IPS-15b (cell line): Measurements from ENCODE around the gene CASP4.

Source experiments
- H3K27me3 ChIP-seq: one replicate; pipeline ENCODE4 v1.6.1; 2013; ENCODE audit warnings: low read length; ENCODE audit not compliant: control insufficient read depth, insufficient read depth
- H3K36me3 ChIP-seq: one replicate; pipeline ENCODE4 v1.6.1; 2013; ENCODE audit warnings: low read length; ENCODE audit not compliant: control insufficient read depth, insufficient read depth
- H3K4me1 ChIP-seq: one replicate; pipeline ENCODE4 v1.6.1; 2013; ENCODE audit warnings: mild to moderate bottlenecking, low read length; ENCODE audit not compliant: control insufficient read depth, insufficient read depth
- H3K4me3 ChIP-seq: one replicate; pipeline ENCODE4 v1.5.1; 2013; ENCODE audit warnings: low read depth, low read length
- H3K9ac ChIP-seq: one replicate; pipeline ENCODE4 v1.6.1; 2013; ENCODE audit warnings: low read depth, mild to moderate bottlenecking, low read length
- H3K9me3 ChIP-seq: one replicate; pipeline ENCODE4 v1.6.1; 2013; ENCODE audit warnings: mild to moderate bottlenecking, low read length; ENCODE audit not compliant: control insufficient read depth, insufficient read depth

The CASP4 gene

DNA sequence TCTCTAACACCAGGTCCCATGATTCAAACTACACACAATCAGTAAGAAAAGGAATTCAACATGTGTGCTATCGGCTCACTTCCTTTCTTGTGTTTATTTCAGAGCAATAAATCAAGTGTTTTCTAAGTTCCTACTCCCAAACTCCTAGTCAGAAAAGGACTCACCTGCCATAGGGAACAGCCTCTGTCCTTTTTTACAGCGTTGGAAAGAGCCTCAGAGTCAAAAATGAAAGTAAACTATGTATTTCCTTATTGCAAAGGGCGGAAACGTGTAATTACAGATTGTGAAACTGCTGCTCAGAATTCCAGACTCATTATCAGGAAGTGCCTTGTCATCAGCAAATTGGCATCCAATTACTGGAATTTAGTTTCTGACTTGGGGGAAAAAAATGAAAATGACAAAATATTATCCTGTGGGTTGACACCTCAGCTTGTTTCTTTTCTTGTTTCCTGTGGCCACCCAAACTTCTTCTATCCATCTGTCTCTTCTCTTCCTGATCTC is at the start of gene CASP4:
Gene CASP4 (minus strand): TSS at position 220 of the 501 bp plus-strand sequence. CDS start 49 bp downstream, at position 171.
- Histone ChIP-seq H3K36me3 (no peaks in the 10 kb centered on the region), H3K4me1 (no peaks in the 10 kb centered on the region), H3K9ac (no peak within 1 kb of the TSS), H3K4me3 (no peak within 1 kb of the TSS), H3K9me3 (peaks cover 8% of the 10 kb centered on the region), H3K27me3 (no peaks in the 10 kb centered on the region)

DNA sequence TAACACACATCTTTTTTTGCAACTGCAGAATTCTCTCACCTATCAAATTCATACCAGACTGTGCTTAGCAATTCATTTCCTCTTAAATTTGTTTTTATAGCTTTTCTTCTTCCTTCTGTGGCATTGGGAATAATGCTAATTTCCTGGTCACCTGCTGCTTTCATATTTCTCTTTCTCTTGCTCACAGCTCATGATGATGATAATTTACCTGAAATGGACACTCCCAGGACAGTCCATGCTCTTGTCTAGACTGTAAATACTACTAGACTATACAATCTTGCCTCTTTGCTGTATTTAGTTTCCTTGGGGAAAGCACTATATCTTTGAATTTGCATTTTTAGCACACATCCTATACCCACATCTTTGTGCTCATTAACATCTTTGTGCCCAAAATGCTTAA is 39.1 kb upstream of the CASP4 start:
- Histone ChIP-seq H3K36me3 (no peaks in the 10 kb centered on the region), H3K9ac (no peak overlapping the region), H3K4me3 (no peak overlapping the region), H3K27me3 (no peaks in the 10 kb centered on the region), H3K9me3 (no peaks in the 10 kb centered on the region), H3K4me1 (no peaks in the 10 kb centered on the region)

DNA sequence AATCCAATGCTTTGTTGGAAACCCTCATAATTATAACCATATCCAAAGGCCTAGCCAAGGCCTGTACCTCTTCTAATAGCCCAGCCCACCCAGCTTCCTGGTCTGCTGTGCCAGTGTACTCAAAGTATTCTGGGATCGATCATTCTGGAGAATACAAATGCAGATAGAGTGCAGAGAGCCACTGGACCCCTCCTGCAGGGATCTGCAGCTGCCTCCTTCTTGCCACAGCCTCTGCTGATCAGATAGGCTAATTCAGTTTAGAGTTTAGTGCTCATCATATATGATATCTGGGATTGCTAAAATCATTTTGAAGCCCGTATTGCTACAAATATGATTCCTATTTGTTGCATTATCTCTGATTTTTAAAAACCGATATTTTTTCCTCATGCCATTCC is 37.1 kb upstream of the CASP4 start:
- H3K4me3 ChIP-seq = no peak overlapping the region
- no peak overlapping the region for H3K9ac ChIP-seq
- H3K36me3 ChIP-seq = no peaks in the 10 kb centered on the region

DNA sequence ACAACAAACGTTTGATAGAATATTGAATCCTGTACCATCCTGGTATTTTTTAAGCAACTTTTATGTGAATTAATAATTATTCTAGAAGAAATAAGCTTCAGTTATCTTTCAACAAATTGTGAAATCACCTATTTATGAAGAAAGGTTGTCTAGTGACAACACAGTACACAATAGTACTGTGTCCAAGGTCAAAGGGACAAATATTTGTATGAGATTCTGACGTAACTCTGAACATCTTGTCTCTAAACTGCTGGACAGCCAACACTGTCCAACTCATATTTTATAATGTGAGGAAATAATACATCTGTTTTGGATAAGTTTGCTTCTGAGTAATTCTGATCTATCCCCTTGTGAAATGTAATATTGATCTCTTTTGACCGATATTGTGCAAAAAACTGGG is 35.6 kb upstream of the CASP4 start:
- Histone ChIP-seq H3K9ac (no peak overlapping the region), H3K27me3 (no peaks in the 10 kb centered on the region), H3K4me1 (no peaks in the 10 kb centered on the region), H3K36me3 (no peaks in the 10 kb centered on the region), H3K4me3 (no peak overlapping the region), H3K9me3 (no peaks in the 10 kb centered on the region)

More for the DNA sequence above, 37.1 kb upstream of the CASP4 start:
- no peaks in the 10 kb centered on the region for H3K27me3 ChIP-seq
- H3K9me3 ChIP-seq = no peaks in the 10 kb centered on the region
- no peaks in the 10 kb centered on the region for H3K4me1 ChIP-seq

DNA sequence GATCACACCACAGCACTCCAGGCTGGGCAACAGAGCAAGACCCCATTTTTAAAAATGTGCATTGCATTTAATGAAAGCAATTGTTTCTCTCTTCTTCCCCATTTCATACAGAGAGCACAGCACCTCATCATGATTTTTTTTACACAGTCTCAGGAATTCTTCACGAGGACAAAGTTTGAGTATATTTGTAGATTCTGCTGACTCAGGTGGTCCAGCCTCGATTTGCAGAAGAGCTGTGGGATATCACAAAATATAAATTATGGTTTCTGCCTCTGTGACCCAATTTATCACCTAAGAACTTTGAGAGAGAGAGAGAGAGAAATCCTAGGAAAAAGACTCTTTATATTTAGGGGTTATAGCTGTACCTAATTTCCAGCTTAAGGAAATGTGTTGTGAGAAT is 34.8 kb upstream of the CASP4 start:
- Histone ChIP-seq H3K9me3 (no peaks in the 10 kb centered on the region), H3K9ac (no peak overlapping the region), H3K4me1 (no peaks in the 10 kb centered on the region), H3K4me3 (no peak overlapping the region), H3K36me3 (no peaks in the 10 kb centered on the region), H3K27me3 (no peaks in the 10 kb centered on the region)

DNA sequence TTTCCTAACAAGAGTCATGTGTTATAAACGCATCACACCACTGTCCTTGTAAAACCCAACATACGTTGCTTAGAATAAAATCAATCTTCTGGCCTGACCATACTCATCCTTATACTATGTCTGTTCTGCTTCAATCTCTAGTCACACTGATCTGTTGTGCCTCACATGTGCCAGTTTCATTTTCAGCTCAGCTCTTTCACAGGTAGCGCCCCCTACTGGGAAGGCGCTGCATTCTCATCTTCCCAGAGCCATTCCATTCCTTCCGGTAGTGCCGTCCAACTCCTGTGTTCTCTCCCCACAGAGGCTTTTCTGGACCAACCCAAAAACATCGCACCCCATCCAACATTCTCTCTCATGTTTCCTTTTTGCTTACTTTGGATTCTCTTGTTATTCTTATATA is 32.4 kb upstream of the CASP4 start:
- Histone ChIP-seq H3K9ac (no peak overlapping the region), H3K9me3 (no peaks in the 10 kb centered on the region), H3K36me3 (no peaks in the 10 kb centered on the region), H3K4me1 (no peaks in the 10 kb centered on the region), H3K27me3 (no peaks in the 10 kb centered on the region), H3K4me3 (no peak overlapping the region)

DNA sequence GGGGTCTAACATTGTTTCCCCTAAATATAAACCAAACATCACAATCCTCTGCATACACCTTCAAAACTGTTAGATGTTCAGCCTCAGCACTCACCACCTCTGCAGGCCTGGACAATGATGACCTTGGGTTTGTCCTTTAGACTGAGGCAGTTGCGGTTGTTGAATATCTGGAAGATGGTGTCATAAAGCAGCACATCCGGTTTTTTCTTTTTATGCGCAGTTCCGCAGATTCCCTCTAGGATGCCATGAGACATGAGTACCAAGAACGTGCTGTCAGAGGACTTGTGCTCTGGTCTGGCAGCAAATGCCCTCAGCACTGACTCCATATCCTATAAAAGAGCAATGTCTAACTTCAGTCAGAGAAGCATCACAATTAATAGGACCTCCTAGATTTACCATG is 31.8 kb upstream of the CASP4 start:
- Histone ChIP-seq H3K4me3 (no peak overlapping the region), H3K9me3 (no peaks in the 10 kb centered on the region), H3K9ac (no peak overlapping the region), H3K4me1 (no peaks in the 10 kb centered on the region), H3K36me3 (no peaks in the 10 kb centered on the region), H3K27me3 (no peaks in the 10 kb centered on the region)

DNA sequence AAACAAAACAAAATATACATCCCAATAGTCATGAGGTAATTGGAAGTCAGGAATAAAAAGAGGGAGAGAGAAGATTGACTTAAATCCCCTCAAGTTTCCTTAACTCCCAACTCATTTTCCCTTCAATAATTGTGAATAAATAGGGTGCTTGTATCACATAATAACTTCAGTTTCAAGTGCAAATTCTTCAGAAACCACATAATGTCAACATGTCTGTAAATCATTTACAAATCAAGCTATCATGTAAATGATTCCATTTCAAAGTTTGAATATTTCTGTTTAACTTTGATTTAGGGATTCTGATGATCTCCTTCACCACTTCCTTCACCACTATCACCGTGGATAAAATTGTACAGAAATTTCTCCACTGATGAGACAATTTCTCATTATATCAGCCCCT is 31.3 kb upstream of the CASP4 start:
- Histone ChIP-seq H3K27me3 (no peaks in the 10 kb centered on the region), H3K9me3 (no peaks in the 10 kb centered on the region), H3K4me1 (no peaks in the 10 kb centered on the region)

DNA sequence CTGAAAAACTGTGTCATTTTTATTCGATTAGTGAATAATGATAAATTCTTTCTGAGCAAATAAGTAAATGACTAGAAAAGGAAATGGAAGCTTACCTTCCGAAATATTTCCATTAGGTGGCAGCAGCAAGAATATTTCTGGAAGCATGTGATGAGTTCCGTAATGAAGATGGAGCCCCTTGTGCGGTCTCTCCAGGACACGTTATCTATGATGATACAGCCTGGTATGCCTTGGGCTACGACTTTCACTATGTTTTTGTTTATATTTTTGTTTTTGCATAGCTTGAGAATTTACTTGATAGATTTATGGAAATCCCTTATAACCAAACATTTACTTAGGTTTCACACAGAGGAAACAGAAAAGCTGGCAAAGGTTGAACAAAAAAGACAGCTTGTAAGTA is 28.9 kb upstream of the CASP4 start:
- no peaks in the 10 kb centered on the region for H3K4me1 ChIP-seq
- no peak overlapping the region for H3K4me3 ChIP-seq

More for the DNA sequence above, 31.3 kb upstream of the CASP4 start:
- Histone ChIP-seq H3K36me3 (no peaks in the 10 kb centered on the region), H3K4me3 (no peak overlapping the region), H3K9ac (no peak overlapping the region)

DNA sequence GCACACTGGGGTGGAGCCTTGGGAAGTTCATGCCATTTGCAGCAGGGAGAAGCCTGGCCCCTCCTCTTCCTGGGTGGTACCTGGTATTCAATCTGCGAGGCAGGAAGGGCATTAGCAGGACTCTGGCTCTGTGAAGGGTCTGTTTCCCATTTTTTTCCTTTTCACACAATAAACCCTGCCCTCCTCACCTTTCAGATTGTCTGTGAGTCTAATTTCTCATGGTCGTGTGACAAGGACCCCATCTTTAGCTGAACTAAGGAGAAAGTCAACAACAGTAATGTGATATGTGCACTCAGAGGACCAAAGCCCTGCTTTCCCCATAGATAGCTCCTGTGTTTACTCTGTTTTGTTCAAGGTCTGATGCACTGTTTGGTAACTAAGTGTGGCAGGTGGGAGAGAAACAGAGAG is 26.6 kb upstream of the CASP4 start:
- Histone ChIP-seq H3K27me3 (no peaks in the 10 kb centered on the region), H3K9ac (no peak overlapping the region), H3K36me3 (no peaks in the 10 kb centered on the region), H3K4me1 (no peaks in the 10 kb centered on the region), H3K4me3 (no peak overlapping the region), H3K9me3 (no peaks in the 10 kb centered on the region)

More for the DNA sequence above, 28.9 kb upstream of the CASP4 start:
- Histone ChIP-seq H3K36me3 (no peaks in the 10 kb centered on the region), H3K27me3 (no peaks in the 10 kb centered on the region), H3K9ac (no peak overlapping the region), H3K9me3 (no peaks in the 10 kb centered on the region)

DNA sequence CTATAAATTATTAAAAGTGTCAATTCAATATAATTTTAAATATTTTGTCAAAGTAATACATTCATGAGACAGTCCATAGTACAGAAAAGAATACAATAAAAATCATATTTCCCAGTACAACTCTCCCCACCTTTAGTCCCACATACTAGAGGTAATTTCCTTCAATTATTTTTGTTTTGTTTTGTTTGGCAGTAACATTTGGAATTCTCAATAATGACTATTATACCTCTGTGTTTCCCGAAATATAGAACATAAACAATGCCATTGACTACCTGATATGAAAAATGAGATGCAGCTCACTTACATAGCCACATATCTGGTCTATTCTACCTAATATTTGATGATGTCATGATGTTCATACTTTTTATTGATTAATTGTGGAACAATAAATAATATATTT is 24.4 kb upstream of the CASP4 start:
- Histone ChIP-seq H3K36me3 (no peaks in the 10 kb centered on the region), H3K27me3 (no peaks in the 10 kb centered on the region), H3K4me1 (no peaks in the 10 kb centered on the region), H3K9ac (no peak overlapping the region), H3K4me3 (no peak overlapping the region), H3K9me3 (no peaks in the 10 kb centered on the region)

DNA sequence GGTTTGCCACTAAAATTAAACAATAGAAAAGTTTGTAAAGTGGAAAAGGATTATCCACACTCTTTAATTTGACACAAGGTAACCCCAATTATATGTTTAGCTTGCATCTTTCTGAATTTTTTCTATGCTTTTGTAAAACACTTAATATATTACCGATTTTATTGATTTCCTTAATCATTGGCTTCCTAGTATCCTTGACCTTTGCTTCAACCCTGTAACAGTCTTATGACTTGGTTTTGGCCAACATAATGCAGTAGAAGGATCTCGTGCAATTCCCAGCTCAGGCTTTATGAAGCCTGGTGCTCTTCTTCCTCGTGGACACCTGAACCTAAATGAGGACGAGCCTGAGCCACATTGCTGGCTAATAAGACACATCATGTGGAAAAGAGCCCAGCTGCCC is 23.6 kb upstream of the CASP4 start:
- Histone ChIP-seq H3K4me1 (no peaks in the 10 kb centered on the region), H3K36me3 (no peaks in the 10 kb centered on the region), H3K27me3 (no peaks in the 10 kb centered on the region), H3K9ac (no peak overlapping the region), H3K4me3 (no peak overlapping the region), H3K9me3 (no peaks in the 10 kb centered on the region)
